HG03457 (cell line): Measurements from ENCODE around the gene COL4A2.

Experiments
- ATAC-seq: cut with Tn5 transposase; IDR thresholded peaks from one replicate; pipeline ENCODE4 v1.9.1; 2021; ENCODE audit warnings: moderate number of reproducible peaks; ENCODE audit not compliant: unreplicated experiment

COL4A2 gene

GRCh38 chr13:110396913-110397381 is 89.9 kb downstream of the COL4A2 start:
- no peak for ATAC-seq

GRCh38 chr13:110397436-110398115 is 90.5 kb downstream of the COL4A2 start:
- ATAC-seq, result no peak

- ATAC-seq, result no peak
Observed at GRCh38 chr13:110398564-110399507, 91.8 kb downstream of the COL4A2 start.

- no peak for ATAC-seq
Observed at GRCh38 chr13:110399801-110400200, 92.7 kb downstream of the COL4A2 start.

- no peak for ATAC-seq
Observed at GRCh38 chr13:110400786-110401533, 93.9 kb downstream of the COL4A2 start.

- ATAC-seq, result no peak
Observed at GRCh38 chr13:110402299-110403069, 95.4 kb downstream of the COL4A2 start.

- ATAC-seq, result no peak
Observed at GRCh38 chr13:110403315-110403714, 96.2 kb downstream of the COL4A2 start.

GRCh38 chr13:110403721-110404120 is 96.6 kb downstream of the COL4A2 start:
- no peak for ATAC-seq

- ATAC-seq, result no peak
Observed at GRCh38 chr13:110404321-110404720, 97.2 kb downstream of the COL4A2 start.

- ATAC-seq, result no peak
Observed at GRCh38 chr13:110405597-110406450, 98.7 kb downstream of the COL4A2 start.

GRCh38 chr13:110407021-110407420 is 99.9 kb downstream of the COL4A2 start:
- no peak for ATAC-seq

GRCh38 chr13:110407531-110407930 is 100.4 kb downstream of the COL4A2 start:
- ATAC-seq, result no peak

GRCh38 chr13:110408286-110408685 is 101.2 kb downstream of the COL4A2 start:
- no peak for ATAC-seq

GRCh38 chr13:110409581-110409992 is 102.5 kb downstream of the COL4A2 start:
- no peak for ATAC-seq

- no peak for ATAC-seq
Observed at GRCh38 chr13:110410000-110410399, 102.9 kb downstream of the COL4A2 start.

- no peak for ATAC-seq
Observed at GRCh38 chr13:110410936-110411687, 104.0 kb downstream of the COL4A2 start.

GRCh38 chr13:110411688-110412059 is 104.6 kb downstream of the COL4A2 start:
- ATAC-seq, result no peak

- ATAC-seq, result peak; percentile 76
Observed at GRCh38 chr13:110412132-110412914, 105.2 kb downstream of the COL4A2 start.
